Kidney (tissue), 14 donors: ENCODE results near the gene LRP5. TPM values are rescaled to one million over a fixed set of nuclear protein-coding genes. Genes with fewer than 3 reads are reported as not detected.
A peak's percentile ranks its signal among the peaks of the same experiment; 100 is the strongest.

ENCODE experiments used
- DNase-seq, 5 donors: peaks; one replicate each; pipeline ENCODE4 v3.0.0-alpha.2; 2013 to 2020
- FAIRE-seq: peaks from 2 replicates; lab custom pipeline; 2012; peaks lifted over from hg19 to GRCh38; lab: Jason Lieb, UNC
- H3K27ac ChIP-seq, 2 donors: one replicate each; pipeline ENCODE4 v1.7.0; 2013; ENCODE audit warnings: low read depth in 2 of 2, low read length in 2 of 2, inconsistent platforms in 1 of 2
- H3K27me3 ChIP-seq: one replicate; pipeline ENCODE4 v1.7.1; 2013; ENCODE audit warnings: low read length, inconsistent platforms; ENCODE audit not compliant: control insufficient read depth, insufficient read depth
- H3K36me3 ChIP-seq, 3 donors: one replicate each; pipeline versions ENCODE4 v1.7.0 to v1.7.1; 2013; ENCODE audit warnings: low read length in 3 of 3, control low read depth in 1 of 3, inconsistent platforms in 1 of 3; ENCODE audit not compliant: insufficient read depth in 3 of 3, control insufficient read depth in 2 of 3
- H3K4me1 ChIP-seq, 3 donors: one replicate each; pipeline versions ENCODE4 v1.7.0 to v1.7.1; 2013; ENCODE audit warnings: low read length in 3 of 3, inconsistent platforms in 1 of 3, low read depth in 1 of 3; ENCODE audit not compliant: control insufficient read depth in 2 of 3, insufficient read depth in 2 of 3
- H3K4me3 ChIP-seq, 3 donors: one replicate each; pipeline versions ENCODE4 v1.7.0 to v1.8.1; 2013; ENCODE audit warnings: low read length in 3 of 3, control low read depth in 1 of 3, inconsistent platforms in 1 of 3
- H3K9ac ChIP-seq, 3 donors: one replicate each; pipeline versions ENCODE4 v1.7.0 to v1.7.1; 2013; ENCODE audit warnings: low read length in 3 of 3, control low read depth in 1 of 3, inconsistent platforms in 1 of 3
- H3K9me3 ChIP-seq, 3 donors: one replicate each; pipeline versions ENCODE4 v1.7.0 to v1.7.1; 2013; ENCODE audit warnings: low read length in 3 of 3, control low read depth in 1 of 3, inconsistent platforms in 1 of 3; ENCODE audit not compliant: control insufficient read depth in 2 of 3, insufficient read depth in 1 of 3
- CTCF ChIP-seq: IDR thresholded peaks from 3 replicates; pipeline ENCODE4 v1.5.1; 2012; ENCODE audit warnings: mild to moderate bottlenecking, moderate library complexity, borderline replicate concordance; ENCODE audit not compliant: insufficient read depth; ENCODE audit errors: extremely low read depth
- intact Hi-C: fragments of 100-400 bp; cut with DNase I; formaldehyde crosslinking; loops from one replicate; pipeline ENCODE4 v1.11.1; 2022
- polyA plus RNA-seq: library from polyadenylated mRNA; stranded (reverse); fragments of 350-450 nt; fragmentation: Illumina TruSeq; extraction: RNeasy Lipid Tissue Mini Kit (QIAGEN cat#74804); gene quantifications from one replicate; pipeline ENCODE4 v1.2.3, GENCODE V29; 2014; ENCODE audit warnings: low read depth, low replicate concordance; ENCODE audit not compliant: insufficient read depth
- total RNA-seq: library from RNA; stranded (reverse); fragmentation: NEBNext Ultra II Directional; extraction: Animal tissue kit (Norgen Biotek cat#: 25700); gene quantifications from one replicate; pipeline ENCODE4 v1.2.1, GENCODE V29; 2021
- donor health status: control.
- donor health status: control.
- donor health status: control.
- donor health status: control.
- donor health status: control.
- donor health status: DM: yes; HTN: yes; CAD: no.
- donor health status: Normal renal cell carcinoma (clear cell type).

LRP5 gene
- total and polyA plus RNA-seq, 2 donors from 2014 or later, result 55.4 to 71.3 TPM

- peaks cover 2 to 8% (median 2%) of the 10 kb centered on the region in 3 donors for H3K36me3 ChIP-seq
- intact Hi-C loops, result loop anchor here (10.0 kb wide), 1 partner anchor 69 kb away; the partner anchor contains the start of gene LRP5
- no peak for FAIRE-seq
- DNase-seq, result peak in 3 of 5 donors; percentile 63 to 75 (median 71)
- no peak overlapping the region for H3K9ac ChIP-seq
- H3K27me3 ChIP-seq, result no peaks in the 10 kb centered on the region
- no peak overlapping the region for H3K27ac ChIP-seq
- peak; percentile 84 for TF ChIP-seq CTCF
- peaks cover 6 to 27% (median 13%) of the 10 kb centered on the region in 3 donors for H3K4me1 ChIP-seq
- H3K4me3 ChIP-seq, result no peak overlapping the region
- no peaks in the 10 kb centered on the region for H3K9me3 ChIP-seq
Observed at GRCh38 chr11:68383976-68384501, 71.6 kb downstream of the LRP5 start.

GRCh38 chr11:68384530-68385081 is 72.2 kb downstream of the LRP5 start:
- Histone ChIP-seq H3K36me3 (peaks cover 6 to 14% (median 8%) of the 10 kb centered on the region in 3 donors), H3K27ac (no peak overlapping the region), H3K9ac (no peak overlapping the region), H3K4me1 (peaks cover 0 to 27% (median 12%) of the 10 kb centered on the region in 3 donors), H3K9me3 (no peaks in the 10 kb centered on the region), H3K27me3 (no peaks in the 10 kb centered on the region), H3K4me3 (no peak overlapping the region)
- DNase-seq (no peak), FAIRE-seq (no peak)
- no peak for TF ChIP-seq CTCF
- intact Hi-C loops, result loop anchor here (10.0 kb wide), 1 partner anchor 70 kb away; the partner anchor contains the start of gene LRP5

- TF ChIP-seq CTCF, result no peak
- Histone ChIP-seq H3K9me3 (no peaks in the 10 kb centered on the region), H3K9ac (no peak overlapping the region), H3K4me3 (no peak overlapping the region), H3K27me3 (no peaks in the 10 kb centered on the region), H3K4me1 (peaks cover 0 to 25% (median 7%) of the 10 kb centered on the region in 3 donors), H3K36me3 (peaks cover 6 to 18% (median 8%) of the 10 kb centered on the region in 3 donors), H3K27ac (no peak overlapping the region)
- no peak for DNase-seq
- intact Hi-C loops, result loop anchor here (10.0 kb wide), 1 partner anchor 70 kb away; the partner anchor contains the start of gene LRP5
- no peak for FAIRE-seq
Observed at GRCh38 chr11:68385128-68385527, 72.7 kb downstream of the LRP5 start.
